Activated CD4-positive, CD25-positive, alpha-beta regulatory T cell (primary cell): ENCODE data around the gene ERGIC1.
"Not testable (repeated sequence)": the region's sequence is repeated elsewhere in the genome, so short reads cannot be mapped to it uniquely, and the experiment has no call there.

Experiments used
- DNase-seq, 4 experiments: peaks; one replicate each; lab custom pipeline; 2025; lab: John Stamatoyannopoulos, UW

The ERGIC1 gene

DNA sequence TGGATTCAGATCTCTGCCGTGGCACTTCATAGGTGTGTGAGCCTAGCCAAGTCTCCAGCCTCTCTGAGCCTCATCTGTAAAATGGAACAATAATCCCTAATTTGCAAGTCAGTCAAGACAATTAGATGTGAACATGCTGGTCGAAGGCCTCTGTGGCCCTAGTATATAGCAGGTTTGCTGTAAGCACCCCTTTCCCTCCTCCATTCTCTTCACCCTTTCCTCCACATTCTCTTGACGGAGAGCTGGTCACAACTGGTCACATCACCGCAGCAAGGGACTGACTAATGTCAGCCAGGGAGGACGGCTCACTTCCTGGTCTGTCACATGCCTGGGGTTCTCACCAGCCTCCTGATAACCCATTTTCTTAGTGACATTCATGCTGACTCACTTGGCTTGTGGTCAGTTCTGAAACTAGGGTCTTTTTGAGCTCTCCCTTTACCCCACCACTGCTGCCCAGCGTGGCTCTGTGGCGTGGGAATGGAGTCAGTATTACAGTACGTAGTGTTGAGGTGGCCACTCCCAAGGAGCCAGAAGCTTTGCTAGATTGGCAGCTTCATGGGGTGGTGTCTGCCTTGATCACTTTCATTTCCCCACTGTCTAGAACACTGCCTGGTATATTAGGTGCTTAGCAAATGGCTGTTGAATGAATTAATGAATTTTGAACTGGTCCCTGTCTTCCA lies 47.8 kb downstream of the ERGIC1 start:
- no peak for DNase-seq

DNA sequence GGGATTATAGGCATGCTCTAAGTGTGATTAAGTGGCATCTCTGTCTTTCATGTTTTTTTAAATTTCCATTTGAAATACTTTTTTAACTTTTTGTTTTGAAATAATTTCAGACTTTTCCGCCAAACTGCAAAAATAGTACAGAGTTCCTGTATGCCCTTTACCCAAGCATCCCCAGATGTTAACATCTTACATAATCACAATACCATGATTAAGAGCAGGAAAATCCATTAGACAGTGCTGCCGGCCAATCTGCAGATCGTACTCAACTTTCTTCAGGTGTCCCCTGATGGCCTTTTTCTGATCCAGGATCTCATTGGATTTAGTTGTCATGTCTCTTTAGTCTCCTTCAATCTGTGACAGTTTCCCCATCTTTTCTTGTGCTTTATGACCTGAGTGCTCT lies 49.0 kb downstream of the ERGIC1 start:
- no peak for DNase-seq

GRCh38 chr5:172885597-172886340 lies 51.7 kb downstream of the ERGIC1 start:
- no peak for DNase-seq

GRCh38 chr5:172886476-172886875 lies 52.4 kb downstream of the ERGIC1 start:
- no peak for DNase-seq

DNA sequence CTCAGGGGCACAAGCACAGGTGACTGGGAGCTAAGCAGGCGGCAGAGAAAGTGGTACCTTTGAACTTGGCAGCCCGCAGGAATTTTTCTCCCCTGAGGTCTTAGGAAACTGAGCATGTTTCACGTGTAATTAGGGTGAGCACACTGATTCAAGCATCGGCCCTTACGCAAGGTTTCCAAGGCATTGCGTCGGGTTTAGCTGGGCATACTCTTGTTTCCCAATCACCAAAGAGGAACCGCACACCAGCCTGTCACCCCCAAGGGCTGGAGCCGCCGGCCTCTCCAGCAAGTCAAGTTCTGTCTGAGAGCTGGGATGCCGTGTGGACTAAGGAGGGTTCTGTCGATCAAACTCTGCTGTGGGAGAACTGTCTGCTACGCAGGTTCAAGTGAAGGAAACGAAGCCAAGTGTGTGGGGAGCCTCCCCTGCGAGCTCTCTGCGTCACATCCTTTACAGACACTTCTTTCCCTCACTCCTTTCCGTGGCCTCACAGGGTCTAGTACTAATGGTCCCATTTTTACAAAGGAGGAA lies 53.0 kb downstream of the ERGIC1 start:
- no peak for DNase-seq

DNA sequence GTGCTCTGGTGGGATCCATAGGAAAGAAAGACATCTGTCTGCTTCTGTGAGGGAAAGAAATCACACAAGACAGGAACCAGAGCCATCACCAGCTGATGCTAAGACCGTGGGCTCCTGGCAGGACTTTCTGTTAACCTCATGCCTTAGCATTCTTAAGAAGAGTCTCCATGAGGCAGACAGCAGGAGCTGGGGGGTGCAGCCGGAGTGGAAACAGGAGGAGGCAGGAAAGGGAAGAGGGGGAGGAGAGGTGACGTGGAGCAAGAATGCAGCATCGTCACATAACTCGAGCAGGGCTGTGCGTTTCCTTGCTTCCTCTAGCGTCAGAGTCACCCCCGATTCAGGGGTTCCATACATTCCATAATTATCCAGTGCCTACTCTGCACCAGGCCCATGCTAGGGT lies 53.6 kb downstream of the ERGIC1 start:
- no peak for DNase-seq

GRCh38 chr5:172890659-172891058 lies 56.6 kb downstream of the ERGIC1 start:
- DNase-seq, result no peak

- no peak for DNase-seq
Observed at GRCh38 chr5:172891716-172892421, 57.8 kb downstream of the ERGIC1 start.

DNA sequence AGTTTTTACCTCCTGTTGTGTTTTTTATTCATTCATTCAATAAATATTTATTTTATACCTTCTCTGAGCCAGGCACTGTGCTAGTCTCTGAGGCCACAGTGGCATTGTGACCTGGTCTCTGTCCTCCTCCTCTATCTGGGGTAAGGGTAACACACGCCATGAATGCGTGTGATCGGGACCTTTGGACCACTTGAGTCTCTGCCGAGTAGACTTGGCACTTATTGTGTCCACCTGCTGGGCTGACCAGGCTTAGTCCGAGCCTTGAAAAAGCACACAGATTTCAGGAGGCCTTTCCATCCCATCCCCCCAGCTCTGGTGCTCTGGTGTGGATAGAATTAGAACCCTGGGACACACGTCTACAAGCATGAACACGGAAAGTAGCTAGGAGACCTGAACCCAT lies 58.7 kb downstream of the ERGIC1 start:
- no peak for DNase-seq

GRCh38 chr5:172894767-172895388 lies 60.8 kb downstream of the ERGIC1 start:
- no peak for DNase-seq

DNA sequence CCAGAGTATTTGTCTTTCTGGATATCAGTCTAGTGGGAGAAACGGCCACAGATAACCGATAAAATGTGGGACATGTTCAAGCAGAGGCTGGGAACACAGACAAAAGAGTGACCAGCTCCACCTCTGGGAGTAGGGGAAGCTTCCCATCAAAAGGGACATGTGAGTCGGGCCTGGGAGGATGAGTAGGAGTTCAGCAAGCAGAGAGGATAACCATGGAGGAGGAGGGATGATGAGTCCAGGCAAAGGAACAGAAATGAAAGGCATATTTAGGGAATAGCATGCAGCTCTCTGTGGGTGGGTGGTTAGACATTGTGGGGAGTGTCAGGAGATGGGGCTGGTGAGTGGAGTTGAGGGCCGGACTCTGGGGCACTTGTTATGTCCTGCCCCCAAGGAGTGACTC lies 61.5 kb downstream of the ERGIC1 start:
- DNase-seq, result no peak

DNA sequence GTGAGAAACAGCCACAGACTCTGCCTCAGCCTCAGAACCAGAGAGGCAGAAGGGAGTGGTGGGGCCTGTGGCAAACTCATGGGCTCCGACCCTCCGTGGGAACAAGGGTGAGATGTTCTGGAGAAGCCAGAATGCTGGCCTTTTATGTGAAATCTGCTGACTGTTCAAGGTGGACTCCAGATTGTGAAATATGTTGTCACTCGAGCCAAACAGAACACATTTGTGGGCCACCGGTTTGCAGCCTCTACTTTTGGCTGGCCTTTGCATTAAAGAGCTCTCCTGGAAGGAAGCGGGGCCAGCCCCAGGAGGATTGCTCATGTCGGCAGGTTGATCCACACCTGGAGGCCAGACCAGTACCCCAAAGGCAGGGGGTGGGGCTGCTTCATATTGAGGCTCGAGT lies 62.4 kb downstream of the ERGIC1 start:
- DNase-seq, result no peak

- DNase-seq, result not testable (repeated sequence)
Observed at GRCh38 chr5:172897067-172897466, 63.0 kb downstream of the ERGIC1 start.

- no peak for DNase-seq
Observed at GRCh38 chr5:172897481-172898217, 63.6 kb downstream of the ERGIC1 start.

DNA sequence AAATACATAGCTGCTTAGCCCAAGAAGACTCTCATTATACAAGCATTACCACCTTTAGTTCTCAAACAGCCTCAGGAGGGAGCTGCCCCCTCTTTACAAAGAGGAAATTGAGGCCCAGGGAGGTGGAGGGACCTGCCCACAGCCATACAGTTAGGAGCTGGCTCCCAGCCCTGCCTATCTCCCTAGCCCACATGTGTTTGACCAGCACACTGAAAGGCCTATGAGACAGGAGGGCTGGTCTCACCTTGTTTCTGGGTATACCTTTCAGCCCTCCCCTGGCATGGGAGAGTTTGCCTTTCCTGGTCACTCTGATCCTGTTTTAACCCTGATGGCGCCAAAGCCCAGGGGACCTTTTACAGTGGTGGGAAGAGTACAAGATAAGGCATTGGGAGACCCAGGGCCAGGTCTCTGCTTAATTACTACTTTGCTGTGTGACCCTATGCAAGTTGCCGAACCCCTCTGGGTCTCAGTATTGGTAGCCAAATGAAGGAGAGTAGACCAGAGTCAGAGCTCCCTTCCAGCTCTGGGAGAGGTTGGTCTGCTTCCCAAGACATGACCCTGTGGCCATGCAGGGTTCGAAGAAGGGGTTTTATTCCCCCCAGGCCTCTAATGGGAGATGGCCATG lies 64.3 kb downstream of the ERGIC1 start:
- DNase-seq, result no peak

DNA sequence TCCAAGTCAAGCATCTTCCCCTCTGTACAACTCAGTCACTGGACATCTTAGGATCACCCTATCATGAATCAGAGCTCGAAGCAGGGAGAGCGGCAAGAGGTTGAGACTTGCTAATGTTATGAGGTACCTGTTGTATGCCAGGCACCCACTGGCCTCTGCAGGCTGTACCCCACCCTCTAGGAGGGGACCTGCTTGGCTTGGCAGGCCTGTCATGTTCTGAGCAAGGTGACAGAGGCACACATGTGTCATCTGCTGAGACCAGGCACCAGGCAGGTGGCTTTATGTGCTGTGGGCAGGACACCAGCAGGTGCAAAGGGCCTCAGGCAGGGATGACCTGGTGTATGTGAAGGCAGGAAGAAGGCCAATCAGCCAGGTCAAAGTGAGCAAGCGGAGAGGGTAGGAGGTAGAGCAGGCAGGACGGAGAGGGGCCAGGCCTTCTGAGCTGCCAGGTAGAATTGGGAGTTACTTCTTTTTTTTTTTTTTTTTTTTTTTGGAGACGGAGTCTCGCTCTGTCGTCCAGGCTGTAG lies 64.9 kb downstream of the ERGIC1 start:
- no peak for DNase-seq

DNA sequence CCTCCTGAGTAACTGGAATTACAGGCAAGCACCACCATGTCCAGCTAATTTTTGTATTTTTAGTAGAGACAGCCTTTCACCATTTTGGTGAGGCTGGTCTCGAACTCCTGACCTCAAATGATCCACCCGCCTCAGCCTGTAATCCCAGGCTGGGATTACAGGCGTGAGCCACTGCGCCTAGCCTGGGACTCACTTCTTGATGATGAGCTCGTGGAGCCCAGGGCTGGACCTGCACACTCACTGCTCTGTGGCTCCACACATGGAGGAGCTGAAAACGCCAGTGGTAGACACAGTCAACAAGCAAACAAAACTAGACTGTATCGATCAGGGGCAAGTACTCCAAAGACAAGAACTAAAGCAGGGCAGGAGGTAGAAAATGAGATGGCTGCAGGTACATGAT lies 65.4 kb downstream of the ERGIC1 start:
- no peak for DNase-seq

DNA sequence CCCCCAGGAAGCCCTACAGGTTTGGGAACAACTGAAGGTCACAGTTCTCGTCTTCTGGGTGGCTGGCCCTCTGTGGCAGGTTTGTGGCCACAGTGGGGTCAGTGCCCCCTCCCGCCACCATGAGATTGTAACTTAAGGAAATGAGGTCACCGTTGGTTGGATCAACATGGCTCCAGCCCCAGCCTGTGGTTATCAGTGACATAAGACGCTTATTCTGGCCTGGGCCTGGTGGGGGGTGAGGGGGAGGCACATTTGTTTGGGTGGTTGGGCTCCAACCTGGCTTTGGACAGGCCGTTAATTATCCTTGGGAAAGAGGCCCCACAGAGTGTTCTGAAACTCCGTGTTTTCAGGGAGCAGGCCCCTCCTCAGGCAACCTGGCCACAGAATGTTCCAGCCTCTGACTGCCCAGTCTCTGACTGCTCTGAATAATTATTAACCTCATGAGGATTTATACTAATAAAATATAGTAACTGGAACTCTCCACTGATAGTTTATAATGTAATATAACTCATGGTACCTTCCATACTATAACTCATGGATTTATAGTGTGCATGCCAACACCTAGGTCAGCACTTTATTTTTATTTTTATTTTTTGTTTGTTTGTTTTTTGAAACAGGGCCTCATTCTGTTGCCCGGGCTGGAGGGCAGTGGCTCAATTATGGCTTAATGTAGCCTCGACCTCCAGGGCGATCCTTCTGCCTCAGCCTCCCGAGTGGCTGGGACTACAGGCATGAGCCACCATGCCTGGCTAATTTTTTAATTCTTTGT lies 67.1 kb downstream of the ERGIC1 start:
- DNase-seq, result no peak

- no peak for DNase-seq
Observed at GRCh38 chr5:172901788-172902496, 67.9 kb downstream of the ERGIC1 start.
